HG03520 (cell line): ENCODE measurements around the gene MCTP1.
"Not testable (repeated sequence)": the region's sequence is repeated elsewhere in the genome, so short reads cannot be mapped to it uniquely, and the experiment has no call there.

Experiments used
- ATAC-seq: cut with Tn5 transposase; IDR thresholded peaks from one replicate; pipeline ENCODE4 v1.9.1; 2021; ENCODE audit warnings: mild to moderate bottlenecking, moderate library complexity; ENCODE audit not compliant: unreplicated experiment

The MCTP1 gene

DNA sequence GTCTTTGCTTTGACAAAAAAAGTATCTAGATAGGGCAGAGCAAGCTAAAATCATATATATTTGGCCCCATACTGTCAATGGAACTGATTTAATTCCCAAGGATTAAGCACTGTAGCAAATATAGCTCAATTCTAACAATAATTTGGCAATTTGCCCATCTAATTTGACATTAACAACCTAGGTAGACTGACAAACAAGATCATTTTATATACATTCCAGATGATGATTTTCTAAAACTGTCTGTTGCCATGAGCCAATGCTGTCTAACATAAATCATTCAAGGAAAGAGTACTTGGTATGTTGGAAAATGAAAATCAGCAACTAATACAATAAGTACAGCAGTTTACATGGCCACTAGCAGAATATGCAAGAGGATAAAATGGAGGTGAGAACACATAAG, 32.1 kb downstream of the MCTP1 start:
- no peak for ATAC-seq

DNA sequence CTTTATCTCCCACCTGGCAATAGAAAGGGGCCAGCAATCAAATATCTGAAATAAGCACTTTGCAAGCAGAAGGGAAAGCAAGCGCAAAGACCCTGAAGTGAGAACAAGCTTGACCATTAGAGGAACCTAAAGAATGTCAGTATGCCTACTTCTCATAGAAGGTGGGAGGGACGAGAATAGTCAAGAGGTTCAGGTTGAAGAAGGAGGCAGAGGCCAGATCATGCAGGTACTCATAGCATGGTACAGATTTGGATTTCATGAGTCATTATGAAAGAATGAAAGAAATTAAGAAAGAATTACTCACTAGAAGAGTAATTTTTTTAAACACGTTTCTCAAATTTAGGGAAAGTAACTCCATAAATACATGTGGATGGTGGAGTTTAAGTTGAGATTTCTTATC, 33.7 kb downstream of the MCTP1 start:
- no peak for ATAC-seq

DNA sequence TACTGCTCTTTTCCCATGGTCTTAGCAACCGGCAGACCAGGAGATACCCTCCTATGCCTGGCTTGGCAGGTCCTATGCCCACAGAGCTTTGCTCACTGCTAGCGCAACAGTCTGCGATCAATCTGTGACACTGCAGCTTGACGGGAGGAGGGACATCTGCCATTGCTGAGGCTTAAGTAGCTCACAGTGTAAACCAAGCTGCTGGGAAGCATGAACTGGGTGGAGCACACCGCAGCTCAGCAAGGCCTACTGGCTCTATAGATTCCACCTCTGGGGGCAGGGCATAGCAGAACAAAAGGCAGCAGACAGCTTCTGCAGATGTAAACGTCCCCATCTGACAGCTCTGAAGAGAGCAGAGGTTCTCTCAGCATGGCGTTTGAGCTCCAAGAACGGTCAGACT, 40.4 kb downstream of the MCTP1 start:
- ATAC-seq, result no peak

- peak; percentile 96 for ATAC-seq
Measured at GRCh38 chr5:95241635-95242034, 43.3 kb downstream of the MCTP1 start.

DNA sequence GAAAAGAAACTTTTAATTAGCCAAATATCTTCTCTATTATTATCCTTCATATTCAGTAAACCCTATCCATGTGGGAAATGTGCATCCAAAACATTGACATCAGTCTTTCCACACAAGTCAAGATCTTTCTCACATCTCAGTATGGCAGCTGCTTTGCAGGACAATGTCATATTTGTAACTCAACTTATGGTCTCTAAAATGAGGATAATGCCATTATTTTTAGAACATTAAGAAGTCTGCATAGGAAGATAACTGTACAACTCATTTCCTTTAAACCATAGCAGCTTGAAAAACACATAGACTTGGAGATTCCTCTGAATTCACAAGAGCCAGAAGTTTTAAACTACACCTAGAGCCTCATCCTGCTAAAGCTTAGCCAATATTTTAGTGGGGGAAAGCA, 43.7 kb downstream of the MCTP1 start:
- ATAC-seq, result no peak

- no peak for ATAC-seq
Measured at GRCh38 chr5:95238560-95239325, 46.2 kb downstream of the MCTP1 start.

GRCh38 chr5:95237324-95237723, 47.6 kb downstream of the MCTP1 start:
- ATAC-seq, result no peak

DNA sequence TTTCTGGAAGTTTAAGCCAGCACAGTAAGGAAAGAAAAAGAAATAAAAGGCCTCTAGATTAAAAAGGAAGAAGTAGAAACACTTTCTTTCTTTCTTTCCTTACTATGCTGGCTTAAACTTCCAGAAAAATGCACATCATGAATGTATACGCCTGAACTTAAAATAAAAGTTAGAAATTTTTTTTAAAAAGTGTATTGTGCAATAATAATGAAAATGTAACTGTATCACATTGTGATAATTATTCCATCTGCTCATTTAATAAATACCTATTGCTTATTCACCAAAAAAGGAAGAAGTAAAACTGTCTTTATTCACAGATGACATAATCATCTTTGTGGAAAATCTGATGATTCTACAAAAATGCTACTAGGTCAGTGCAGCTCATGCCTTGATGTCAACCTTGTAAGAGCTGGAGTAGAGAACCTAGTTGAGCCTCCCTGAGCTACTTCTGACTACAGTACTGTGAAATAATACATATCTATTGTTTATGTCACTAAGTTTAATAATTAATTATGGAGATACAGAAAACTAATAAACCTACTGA, 49.4 kb downstream of the MCTP1 start:
- ATAC-seq, result no peak

- no peak for ATAC-seq
Measured at GRCh38 chr5:95229646-95230045, 55.2 kb downstream of the MCTP1 start.

DNA sequence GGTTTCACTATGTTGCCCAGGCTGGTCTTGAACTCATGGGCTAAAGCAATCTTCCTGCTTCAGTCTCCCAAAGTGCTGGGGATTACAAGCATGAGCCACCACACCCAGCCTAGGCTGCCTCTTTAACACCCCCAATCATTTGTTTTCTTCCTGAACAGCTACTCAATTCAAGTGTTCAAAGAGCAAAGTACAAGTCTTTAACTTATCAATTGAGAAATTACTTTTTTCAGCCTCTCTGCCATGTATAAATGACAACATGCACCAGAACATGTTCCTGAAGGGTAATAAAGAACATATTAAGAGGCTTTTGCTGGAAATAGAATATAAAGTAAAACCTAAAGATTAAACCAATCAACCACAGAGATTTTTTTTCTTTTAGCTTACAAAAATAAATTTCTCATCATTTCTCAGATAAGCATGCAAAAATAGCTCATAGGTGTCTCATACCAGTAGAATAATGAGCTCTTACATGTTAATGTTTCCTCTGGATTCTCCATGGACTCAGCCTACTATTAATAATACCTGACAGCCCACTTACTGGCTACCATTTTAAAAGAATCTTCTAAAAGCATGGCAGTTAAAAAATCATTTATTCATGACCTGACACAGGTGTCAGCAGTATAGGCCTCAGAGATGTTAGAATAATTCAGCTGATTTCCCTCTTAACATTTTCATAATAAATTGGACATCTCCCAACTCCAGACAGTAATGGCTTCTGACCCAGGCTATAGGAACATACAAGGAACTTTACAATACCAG, 60.0 kb downstream of the MCTP1 start:
- ATAC-seq, result no peak

DNA sequence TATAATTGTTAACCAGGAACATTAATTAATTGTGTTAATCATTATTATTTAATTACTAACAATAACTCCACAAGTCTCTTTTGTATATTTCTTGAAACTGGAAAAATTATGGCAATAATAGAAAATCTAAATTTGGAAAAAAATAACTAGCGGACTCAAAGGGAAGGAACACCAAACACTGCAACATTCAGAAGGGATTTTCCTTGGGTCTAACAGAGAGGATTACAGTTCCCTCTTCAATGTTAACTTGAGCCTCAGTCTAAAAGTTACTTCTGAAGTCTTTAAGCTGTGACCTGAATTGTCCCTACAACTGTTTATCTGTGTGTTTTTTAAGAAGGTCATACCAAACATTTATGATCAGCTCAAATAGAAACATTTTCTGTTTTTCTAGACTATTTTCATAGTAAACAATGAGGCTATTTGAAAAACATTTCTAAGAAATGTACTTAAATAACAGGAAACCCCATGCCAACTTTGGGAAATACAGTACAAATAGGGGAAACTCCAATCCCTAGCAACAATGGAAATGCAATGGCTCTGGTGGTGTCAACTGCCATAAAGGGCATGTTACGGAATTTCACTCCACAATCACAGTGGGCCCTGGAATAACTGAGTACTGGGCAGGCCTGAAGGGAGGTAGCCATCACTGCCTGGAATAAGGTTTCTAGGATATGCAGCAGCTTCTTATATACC, 61.2 kb downstream of the MCTP1 start:
- ATAC-seq, result no peak

GRCh38 chr5:95222836-95223235, 62.1 kb downstream of the MCTP1 start:
- ATAC-seq, result no peak

GRCh38 chr5:95221234-95221633, 63.7 kb downstream of the MCTP1 start:
- ATAC-seq, result no peak

DNA sequence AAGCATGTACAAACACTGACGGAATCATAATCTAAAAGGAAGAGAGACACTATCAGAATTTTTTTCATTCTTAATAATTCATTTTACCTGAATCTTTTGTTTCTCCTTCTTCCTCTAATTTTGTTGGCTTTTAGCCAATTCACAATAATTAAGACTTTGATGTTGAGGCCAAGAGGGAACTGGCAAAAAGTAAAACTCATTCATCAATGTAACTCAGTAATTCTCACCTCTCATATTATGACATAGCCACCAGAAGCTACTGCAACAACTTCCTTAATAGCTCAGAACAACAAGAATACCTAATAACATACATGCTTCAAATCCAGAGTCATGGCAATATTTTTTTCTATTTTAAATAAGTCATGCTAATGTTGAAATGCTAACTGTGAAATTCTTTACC, 64.5 kb downstream of the MCTP1 start:
- ATAC-seq, result no peak

- ATAC-seq, result no peak
Measured at GRCh38 chr5:95219411-95219810, 65.5 kb downstream of the MCTP1 start.

DNA sequence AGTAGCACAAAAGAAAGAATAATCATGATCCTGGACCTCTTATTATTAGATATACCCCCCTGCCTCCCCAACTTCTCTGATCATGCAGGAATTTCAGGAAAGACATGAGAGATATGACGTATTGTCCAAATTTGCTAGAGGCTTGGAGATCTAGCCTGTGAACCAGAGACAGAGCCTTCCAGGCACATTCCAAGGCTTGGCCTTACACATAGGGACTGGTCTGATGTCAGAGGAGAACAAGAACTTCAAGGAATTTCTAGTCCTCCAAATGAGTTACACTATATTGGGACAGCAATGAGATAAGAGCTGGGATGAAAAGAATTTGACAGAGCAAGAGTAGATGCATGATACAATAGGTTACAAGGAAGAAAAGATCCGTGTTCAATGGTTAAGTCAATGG, 67.0 kb downstream of the MCTP1 start:
- no peak for ATAC-seq

DNA sequence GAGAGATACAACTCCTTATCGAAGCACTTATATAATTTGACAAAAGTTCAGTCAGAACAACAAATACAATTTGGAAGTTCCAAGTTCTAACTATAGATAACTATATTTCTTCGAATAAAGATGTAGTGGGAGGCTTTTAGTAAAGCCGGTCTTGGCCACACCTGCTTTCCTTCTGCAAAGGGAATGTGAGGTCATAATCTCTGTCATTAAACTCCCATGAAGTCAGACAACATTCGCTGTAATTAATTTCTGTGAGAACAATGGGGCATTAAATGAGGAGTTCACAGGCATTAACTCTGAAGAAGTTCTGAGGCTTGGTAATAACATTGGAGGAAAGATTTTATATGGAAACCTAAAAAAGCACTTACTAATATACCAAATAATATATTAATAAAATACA, 67.5 kb downstream of the MCTP1 start:
- no peak for ATAC-seq

DNA sequence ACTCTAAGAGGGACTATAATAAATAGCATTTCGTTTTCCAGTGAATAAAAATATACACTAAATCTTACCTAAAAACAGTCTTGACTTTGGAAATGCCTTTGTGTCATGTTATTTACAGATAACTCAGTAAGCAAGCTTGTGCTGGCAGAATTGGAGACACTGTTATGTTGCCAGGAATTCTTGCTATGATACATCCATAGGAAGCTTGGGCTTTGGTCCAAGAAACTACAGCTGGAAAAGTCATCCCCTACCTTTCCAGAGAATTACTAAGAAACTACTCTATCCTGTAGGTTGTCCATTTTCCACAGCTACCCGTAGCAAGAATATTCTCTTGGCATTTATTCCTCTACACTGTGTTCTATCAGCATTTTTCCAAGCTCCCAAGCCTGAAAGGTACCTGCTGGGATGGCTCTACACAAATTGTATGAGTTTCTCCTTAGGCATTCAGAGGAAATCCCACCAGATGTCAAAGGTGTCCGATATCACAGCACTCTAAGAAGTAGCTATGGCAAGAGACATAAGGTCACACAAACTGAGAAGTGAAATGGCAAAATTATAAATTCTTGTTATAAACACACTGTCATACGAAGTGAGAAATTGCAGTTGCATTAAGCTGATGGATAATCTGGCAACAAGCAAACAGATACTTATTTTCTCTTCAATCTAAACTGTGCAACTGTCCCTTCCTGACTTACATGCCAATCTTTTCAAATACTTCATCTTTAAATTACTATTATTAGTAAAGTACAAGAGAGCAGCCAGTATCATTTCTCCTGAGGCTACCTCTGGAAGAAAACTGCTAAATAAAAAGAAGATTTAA, 68.5 kb downstream of the MCTP1 start:
- no peak for ATAC-seq

GRCh38 chr5:95207811-95208210, 77.1 kb downstream of the MCTP1 start:
- not testable (repeated sequence) for ATAC-seq

GRCh38 chr5:95194856-95195255, 90.0 kb downstream of the MCTP1 start:
- no peak for ATAC-seq

GRCh38 chr5:95191330-95191729, 93.6 kb downstream of the MCTP1 start:
- peak; percentile 85 for ATAC-seq
